Smooth muscle cell of the brain vasculature (primary cell): ENCODE data around the gene TCF3.
"Not testable (repeated sequence)": the region's sequence is repeated elsewhere in the genome, so short reads cannot be mapped to it uniquely, and the experiment has no call there.

Experiments
- DNase-seq: peaks from one replicate; pipeline ENCODE4 v3.0.0-alpha.2; 2012; ENCODE audit warnings: low read depth, low spot score

TCF3 gene

GRCh38 chr19:1652471-1653299, at the start of gene TCF3:
Gene TCF3, minus strand, starts transcription at chr19:1652615. Its CDS starts 2,367 bp downstream, at chr19:1650248.
- peak; percentile 98 for DNase-seq

- no peak for DNase-seq
Measured at GRCh38 chr19:1700733-1701663, 48.6 kb upstream of the TCF3 start.

GRCh38 chr19:1699998-1700732, 47.8 kb upstream of the TCF3 start:
- DNase-seq: no peak

- no peak for DNase-seq
Measured at GRCh38 chr19:1699386-1699785, 47.0 kb upstream of the TCF3 start.

- DNase-seq: no peak
Measured at GRCh38 chr19:1698636-1699035, 46.2 kb upstream of the TCF3 start.

GRCh38 chr19:1695481-1695880, 43.1 kb upstream of the TCF3 start:
- not testable (repeated sequence) for DNase-seq

- DNase-seq: no peak
Measured at GRCh38 chr19:1691589-1692290, 39.3 kb upstream of the TCF3 start.

- DNase-seq: no peak
Measured at GRCh38 chr19:1690699-1691307, 38.4 kb upstream of the TCF3 start.

GRCh38 chr19:1685785-1686184, 33.4 kb upstream of the TCF3 start:
- not testable (repeated sequence) for DNase-seq

GRCh38 chr19:1685046-1685445, 32.6 kb upstream of the TCF3 start:
- DNase-seq: no peak

- no peak for DNase-seq
Measured at GRCh38 chr19:1684573-1684912, 32.1 kb upstream of the TCF3 start.

GRCh38 chr19:1683869-1684572, 31.6 kb upstream of the TCF3 start:
- no peak for DNase-seq

GRCh38 chr19:1680976-1681375, 28.6 kb upstream of the TCF3 start:
- no peak for DNase-seq

- no peak for DNase-seq
Measured at GRCh38 chr19:1678073-1678472, 25.7 kb upstream of the TCF3 start.

- DNase-seq: no peak
Measured at GRCh38 chr19:1676351-1677266, 24.2 kb upstream of the TCF3 start.

GRCh38 chr19:1675633-1676350, 23.4 kb upstream of the TCF3 start:
- DNase-seq: no peak

GRCh38 chr19:1674293-1674679, 21.9 kb upstream of the TCF3 start:
- no peak for DNase-seq

- DNase-seq: no peak
Measured at GRCh38 chr19:1673645-1674292, 21.4 kb upstream of the TCF3 start.
